ENCODE data around the gene POMT1. TPM values are rescaled to one million over a fixed set of nuclear protein-coding genes. Genes with fewer than 3 reads are reported as not detected.

Gene POMT1
- total RNA-seq, 1 donor from 2014 or later = 46.7 TPM

DNA sequence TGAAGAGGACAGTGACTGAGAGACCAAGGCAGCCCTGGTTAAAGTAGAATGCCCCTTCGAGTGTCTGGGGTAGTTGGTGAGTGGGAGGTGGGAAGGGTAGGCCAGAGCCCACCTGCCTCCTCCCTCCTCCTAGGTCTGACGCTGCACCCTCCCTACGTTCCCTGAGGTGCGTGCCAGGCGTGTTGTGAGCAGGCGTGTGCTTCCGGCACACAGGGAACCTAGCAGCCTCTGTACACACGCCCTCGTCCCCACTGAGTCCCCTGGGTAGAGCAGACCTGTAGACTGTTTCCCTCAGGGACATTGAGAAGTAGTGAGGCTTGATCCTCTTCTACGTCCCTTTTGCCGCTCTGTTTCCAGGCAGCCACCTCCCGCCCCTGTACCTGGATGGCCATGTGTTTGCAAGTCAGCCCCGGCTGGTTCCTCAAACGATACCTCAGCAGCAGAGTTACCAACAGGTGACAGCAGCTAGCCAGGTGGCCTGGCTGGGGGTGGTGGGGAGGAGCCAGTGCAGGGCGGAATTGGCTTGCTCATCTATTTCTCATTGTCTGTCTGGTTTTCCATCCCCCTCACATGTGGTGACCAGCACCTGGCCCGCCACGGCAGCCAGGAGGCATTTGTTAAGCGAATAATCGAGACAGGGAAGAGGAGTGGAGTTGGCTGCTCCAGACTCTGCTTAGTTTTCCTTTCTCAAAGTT is 16.8 kb upstream of the POMT1 start:
- H3K4me3 Mint-ChIP-seq (ENCODE audit: unreplicated experiment) = no peak overlapping the region
- no peaks in the 10 kb centered on the region for H3K9me3 Mint-ChIP-seq (ENCODE audit: low read depth)
- H3K36me3 Mint-ChIP-seq (ENCODE audit: low read depth) = peaks cover 56% of the 10 kb centered on the region
- H3K27ac Mint-ChIP-seq (ENCODE audit: unreplicated experiment) = no peak overlapping the region
- H3K4me1 Mint-ChIP-seq (ENCODE audit: low read depth) = no peaks in the 10 kb centered on the region
- no peaks in the 10 kb centered on the region for H3K27me3 Mint-ChIP-seq (ENCODE audit: low read depth)
- TF ChIP-seq, protein P1, sequence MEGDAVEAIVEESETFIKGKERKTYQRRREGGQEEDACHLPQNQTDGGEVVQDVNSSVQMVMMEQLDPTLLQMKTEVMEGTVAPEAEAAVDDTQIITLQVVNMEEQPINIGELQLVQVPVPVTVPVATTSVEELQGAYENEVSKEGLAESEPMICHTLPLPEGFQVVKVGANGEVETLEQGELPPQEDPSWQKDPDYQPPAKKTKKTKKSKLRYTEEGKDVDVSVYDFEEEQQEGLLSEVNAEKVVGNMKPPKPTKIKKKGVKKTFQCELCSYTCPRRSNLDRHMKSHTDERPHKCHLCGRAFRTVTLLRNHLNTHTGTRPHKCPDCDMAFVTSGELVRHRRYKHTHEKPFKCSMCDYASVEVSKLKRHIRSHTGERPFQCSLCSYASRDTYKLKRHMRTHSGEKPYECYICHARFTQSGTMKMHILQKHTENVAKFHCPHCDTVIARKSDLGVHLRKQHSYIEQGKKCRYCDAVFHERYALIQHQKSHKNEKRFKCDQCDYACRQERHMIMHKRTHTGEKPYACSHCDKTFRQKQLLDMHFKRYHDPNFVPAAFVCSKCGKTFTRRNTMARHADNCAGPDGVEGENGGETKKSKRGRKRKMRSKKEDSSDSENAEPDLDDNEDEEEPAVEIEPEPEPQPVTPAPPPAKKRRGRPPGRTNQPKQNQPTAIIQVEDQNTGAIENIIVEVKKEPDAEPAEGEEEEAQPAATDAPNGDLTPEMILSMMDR (IDR thresholded peaks at IDR 0.05) = no peak
- DNase-seq (ENCODE audit: low spot score) = peak; percentile 72

DNA sequence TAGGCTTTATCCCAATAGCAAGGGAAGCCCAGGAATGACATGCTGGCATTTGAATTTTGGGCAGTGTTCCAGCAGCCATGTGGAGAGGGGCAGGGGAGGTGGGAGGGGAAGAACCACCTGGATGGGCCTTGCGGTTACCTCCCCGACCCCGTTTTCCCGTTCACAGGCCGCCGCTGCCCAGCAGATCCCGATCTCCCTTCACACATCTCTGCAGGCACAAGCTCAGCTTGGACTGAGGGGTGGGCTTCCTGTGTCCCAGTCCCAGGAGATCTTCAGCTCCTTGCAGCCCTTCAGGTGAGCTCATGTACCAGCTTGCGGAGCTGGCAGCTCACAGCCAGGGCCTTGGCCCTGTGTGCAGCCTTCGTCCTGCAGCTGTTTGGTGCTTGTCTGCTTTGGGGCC is 15.7 kb upstream of the POMT1 start:
- TF ChIP-seq, protein P1 (IDR thresholded peaks at IDR 0.05) = no peak
- DNase-seq (ENCODE audit: low spot score) = peak; percentile 85
- H3K4me1 Mint-ChIP-seq (ENCODE audit: low read depth) = no peaks in the 10 kb centered on the region
- no peaks in the 10 kb centered on the region for H3K9me3 Mint-ChIP-seq (ENCODE audit: low read depth)
- no peaks in the 10 kb centered on the region for H3K27me3 Mint-ChIP-seq (ENCODE audit: low read depth)
- H3K27ac Mint-ChIP-seq (ENCODE audit: unreplicated experiment) = no peak overlapping the region
- peaks cover 62% of the 10 kb centered on the region for H3K36me3 Mint-ChIP-seq (ENCODE audit: low read depth)
- H3K4me3 Mint-ChIP-seq (ENCODE audit: unreplicated experiment) = no peak overlapping the region

DNA sequence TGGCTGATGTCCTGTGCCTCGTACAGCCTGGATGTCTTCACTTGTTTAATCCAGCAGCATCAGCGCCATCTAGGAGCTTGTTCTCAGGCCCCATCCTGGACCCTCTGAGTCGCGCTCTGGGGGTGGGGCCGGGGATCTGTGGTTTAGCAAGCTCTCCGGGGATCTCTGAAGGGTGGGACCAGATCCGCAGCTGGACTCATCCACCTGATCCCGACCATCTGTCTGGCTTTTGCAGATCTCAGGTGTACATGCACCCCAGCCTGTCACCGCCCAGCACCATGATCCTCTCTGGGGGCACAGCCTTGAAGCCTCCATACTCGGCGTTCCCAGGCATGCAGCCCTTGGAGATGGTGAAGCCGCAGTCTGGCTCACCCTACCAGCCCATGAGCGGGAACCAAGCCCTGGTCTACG is 15.1 kb upstream of the POMT1 start:
- Mint-ChIP-seq H3K36me3 (ENCODE audit: low read depth) (peaks cover 59% of the 10 kb centered on the region), H3K27me3 (ENCODE audit: low read depth) (no peaks in the 10 kb centered on the region), H3K4me1 (ENCODE audit: low read depth) (no peaks in the 10 kb centered on the region), H3K9me3 (ENCODE audit: low read depth) (no peaks in the 10 kb centered on the region), H3K27ac (ENCODE audit: unreplicated experiment) (no peak overlapping the region), H3K4me3 (ENCODE audit: unreplicated experiment) (no peak overlapping the region)
- DNase-seq (ENCODE audit: low spot score) = peak; percentile 68
- TF ChIP-seq, protein P1 (IDR thresholded peaks at IDR 0.05) = no peak

DNA sequence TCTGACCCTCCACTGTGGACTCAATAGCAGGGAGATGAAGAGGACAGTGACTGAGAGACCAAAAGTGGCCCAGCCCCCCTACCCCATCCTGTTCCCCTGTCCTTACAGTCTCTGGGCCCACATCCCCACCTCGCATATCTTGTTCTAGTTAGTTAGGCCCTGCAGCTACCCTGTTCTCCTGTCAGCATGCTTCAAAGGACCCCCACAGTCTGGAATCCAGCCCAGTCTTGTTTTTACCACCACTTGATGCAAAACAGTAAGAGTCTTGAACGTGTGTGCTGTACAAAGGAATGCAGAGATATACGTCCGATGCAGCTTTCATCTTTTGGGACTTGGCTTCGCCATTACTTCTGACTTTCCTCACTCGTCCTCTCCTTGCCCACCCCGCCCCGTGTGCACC is 12.2 kb upstream of the POMT1 start:
- DNase-seq (ENCODE audit: low spot score) = no peak
- peaks cover 61% of the 10 kb centered on the region for H3K36me3 Mint-ChIP-seq (ENCODE audit: low read depth)
- no peak overlapping the region for H3K4me3 Mint-ChIP-seq (ENCODE audit: unreplicated experiment)
- TF ChIP-seq, protein P1 (IDR thresholded peaks at IDR 0.05) = no peak
- H3K27me3 Mint-ChIP-seq (ENCODE audit: low read depth) = no peaks in the 10 kb centered on the region
- H3K27ac Mint-ChIP-seq (ENCODE audit: unreplicated experiment) = peak overlapping the region; percentile 59
- no peaks in the 10 kb centered on the region for H3K4me1 Mint-ChIP-seq (ENCODE audit: low read depth)
- no peaks in the 10 kb centered on the region for H3K9me3 Mint-ChIP-seq (ENCODE audit: low read depth)

DNA sequence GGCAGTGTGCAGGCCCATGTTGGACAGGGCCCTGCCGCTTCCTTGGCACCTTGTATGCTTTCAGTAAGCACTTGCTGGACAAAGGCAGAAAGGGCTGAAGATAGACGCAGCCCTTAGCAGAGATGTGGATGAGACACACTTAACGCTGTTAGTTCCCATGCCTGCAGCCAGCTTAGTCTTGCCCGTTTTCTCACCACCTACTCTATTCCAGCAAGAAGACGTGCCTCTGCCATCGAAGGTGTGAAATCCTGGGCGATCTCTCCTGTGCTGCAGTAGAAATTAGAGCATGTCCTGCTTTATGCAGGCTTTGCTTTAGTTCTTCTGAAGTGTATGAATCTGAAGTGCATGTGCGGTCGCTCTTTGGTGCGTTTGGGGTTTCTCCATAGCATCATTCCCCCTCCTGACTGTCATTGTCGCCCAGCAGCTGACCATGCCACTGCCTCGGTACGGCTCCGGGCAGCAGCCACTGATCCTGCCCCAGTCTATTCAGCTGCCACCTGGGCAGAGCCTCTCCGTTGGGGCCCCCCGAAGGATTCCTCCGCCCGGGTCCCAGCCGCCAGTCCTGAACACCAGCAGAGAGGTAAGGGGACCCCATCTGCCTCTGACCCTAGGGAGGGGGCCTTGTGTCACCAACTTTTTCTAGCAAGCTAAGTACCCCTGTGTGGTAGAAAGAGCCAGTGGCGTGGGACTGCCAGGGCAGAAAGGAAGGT is 11.6 kb upstream of the POMT1 start:
- TF ChIP-seq, protein P1 (IDR thresholded peaks at IDR 0.05) = no peak
- Mint-ChIP-seq H3K4me3 (ENCODE audit: unreplicated experiment) (no peak overlapping the region), H3K27me3 (ENCODE audit: low read depth) (no peaks in the 10 kb centered on the region), H3K9me3 (ENCODE audit: low read depth) (no peaks in the 10 kb centered on the region), H3K4me1 (ENCODE audit: low read depth) (no peaks in the 10 kb centered on the region), H3K36me3 (ENCODE audit: low read depth) (peaks cover 62% of the 10 kb centered on the region), H3K27ac (ENCODE audit: unreplicated experiment) (peak overlapping the region; percentile 59)
- peak; percentile 75 for DNase-seq (ENCODE audit: low spot score)

All from chondrocyte (in vitro differentiated cells).